22Rv1 (cell line): ENCODE data around the gene KCNA4.
"Not testable (repeated sequence)": the region's sequence is repeated elsewhere in the genome, so short reads cannot be mapped to it uniquely, and the experiment has no call there.

Experiments used
- H3K27ac ChIP-seq: fragments of 450-650 bp; 2 replicates; pipeline ENCODE4 v1.5.1; 2017
- ZFX ChIP-seq: fragments of 450-650 bp; IDR thresholded peaks from 2 replicates; pipeline ENCODE4 v1.6.1; 2017; ENCODE audit warnings: antibody characterized with exemption, borderline replicate concordance
- TF ChIP-seq, protein P1 (sequence below): fragments of 450-650 bp; IDR thresholded peaks from 2 replicates; pipeline ENCODE4 v1.5.1; 2017; ENCODE audit warnings: mild to moderate bottlenecking

Gene KCNA4

DNA sequence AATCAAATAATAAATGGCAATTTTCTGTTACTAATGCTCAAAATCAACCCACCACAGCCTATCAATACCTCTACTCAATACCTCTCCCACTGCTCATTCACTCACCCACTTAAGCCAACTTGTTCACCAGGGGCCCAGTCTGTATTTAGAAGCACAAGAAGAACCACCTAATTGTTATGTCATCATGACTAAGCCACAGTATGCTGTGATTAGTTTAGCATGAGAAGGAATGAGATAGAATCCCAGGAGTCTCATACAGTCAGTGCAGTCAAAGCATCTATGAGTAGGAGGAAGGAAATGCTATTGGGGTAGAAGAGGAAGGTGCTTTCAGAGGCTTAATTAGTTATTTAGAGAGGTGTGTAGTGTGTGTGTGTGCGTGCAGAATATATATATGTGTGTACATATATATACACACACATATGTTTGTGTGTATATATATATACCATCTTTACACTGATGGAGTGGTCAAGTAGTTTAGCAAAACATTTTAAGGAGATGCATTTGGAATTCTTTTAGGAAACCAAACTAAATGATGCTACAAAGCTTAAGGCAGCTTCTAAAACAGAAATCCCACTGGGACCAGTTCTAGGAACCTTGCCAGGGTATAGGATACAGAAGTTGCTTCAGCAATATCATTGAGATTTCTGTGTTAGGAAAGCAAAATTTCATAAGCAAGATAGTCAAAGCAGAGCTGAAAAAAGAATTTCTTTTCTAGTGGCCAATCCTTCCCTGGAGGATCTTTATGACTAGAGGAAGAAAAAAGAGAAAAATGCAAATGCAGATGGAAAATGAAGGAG, 27.5 kb downstream of the KCNA4 start:
- TF ChIP-seq ZFX = no peak
- TF ChIP-seq, protein P1, sequence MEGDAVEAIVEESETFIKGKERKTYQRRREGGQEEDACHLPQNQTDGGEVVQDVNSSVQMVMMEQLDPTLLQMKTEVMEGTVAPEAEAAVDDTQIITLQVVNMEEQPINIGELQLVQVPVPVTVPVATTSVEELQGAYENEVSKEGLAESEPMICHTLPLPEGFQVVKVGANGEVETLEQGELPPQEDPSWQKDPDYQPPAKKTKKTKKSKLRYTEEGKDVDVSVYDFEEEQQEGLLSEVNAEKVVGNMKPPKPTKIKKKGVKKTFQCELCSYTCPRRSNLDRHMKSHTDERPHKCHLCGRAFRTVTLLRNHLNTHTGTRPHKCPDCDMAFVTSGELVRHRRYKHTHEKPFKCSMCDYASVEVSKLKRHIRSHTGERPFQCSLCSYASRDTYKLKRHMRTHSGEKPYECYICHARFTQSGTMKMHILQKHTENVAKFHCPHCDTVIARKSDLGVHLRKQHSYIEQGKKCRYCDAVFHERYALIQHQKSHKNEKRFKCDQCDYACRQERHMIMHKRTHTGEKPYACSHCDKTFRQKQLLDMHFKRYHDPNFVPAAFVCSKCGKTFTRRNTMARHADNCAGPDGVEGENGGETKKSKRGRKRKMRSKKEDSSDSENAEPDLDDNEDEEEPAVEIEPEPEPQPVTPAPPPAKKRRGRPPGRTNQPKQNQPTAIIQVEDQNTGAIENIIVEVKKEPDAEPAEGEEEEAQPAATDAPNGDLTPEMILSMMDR = no peak

GRCh38 chr11:29985248-29985647, 31.6 kb downstream of the KCNA4 start:
- H3K27ac ChIP-seq = no peak overlapping the region
- TF ChIP-seq ZFX = no peak
- TF ChIP-seq, protein P1 = no peak

More for the DNA sequence above, 27.5 kb downstream of the KCNA4 start:
- no peak overlapping the region for H3K27ac ChIP-seq

GRCh38 chr11:29984544-29984943, 32.3 kb downstream of the KCNA4 start:
- TF ChIP-seq, protein P1 = no peak
- TF ChIP-seq ZFX = no peak
- no peak overlapping the region for H3K27ac ChIP-seq

DNA sequence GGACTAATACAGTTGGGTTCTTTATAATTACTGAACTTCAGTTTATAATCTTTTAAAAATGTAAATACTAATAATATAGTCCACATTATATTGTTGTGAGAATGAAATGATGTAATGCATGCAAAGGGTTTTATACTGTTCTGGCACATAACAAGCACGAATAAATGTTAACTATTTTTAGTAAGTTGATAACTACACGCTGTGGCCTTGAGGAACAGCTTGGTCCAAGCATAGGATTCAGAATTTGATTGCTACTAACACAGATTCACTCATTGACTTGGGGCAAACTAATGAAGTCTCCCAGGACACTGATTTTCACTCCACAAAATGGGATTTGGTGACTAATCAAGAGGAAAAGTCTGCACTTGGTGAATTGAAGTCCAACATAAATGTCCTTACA, 38.3 kb downstream of the KCNA4 start:
- H3K27ac ChIP-seq = no peak overlapping the region
- TF ChIP-seq, protein P1 = no peak
- TF ChIP-seq ZFX = no peak

DNA sequence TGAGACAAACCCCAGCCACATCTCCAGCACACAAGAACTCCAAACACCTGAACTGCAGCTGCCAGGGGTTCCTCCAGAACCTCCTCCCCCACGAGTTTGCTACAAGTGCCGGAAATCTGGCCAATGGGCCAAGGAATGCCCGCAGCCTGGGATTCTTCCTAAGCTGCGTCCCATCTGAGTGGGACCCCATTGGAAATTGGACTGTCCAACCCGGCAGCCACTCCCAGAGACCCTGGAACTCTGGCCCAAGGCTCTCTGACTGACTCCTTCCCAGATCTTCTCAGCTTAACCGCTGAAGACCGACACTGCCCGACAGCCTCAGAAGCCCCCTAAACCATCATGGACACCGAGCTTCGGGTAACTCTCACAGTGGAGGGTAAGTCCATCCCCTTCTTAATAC, 41.2 kb downstream of the KCNA4 start:
- not testable (repeated sequence) for H3K27ac ChIP-seq

- no peak overlapping the region for H3K27ac ChIP-seq
- TF ChIP-seq, protein P1 = no peak
- TF ChIP-seq ZFX = no peak
Measured at GRCh38 chr11:29963796-29964195, 53.0 kb downstream of the KCNA4 start.

DNA sequence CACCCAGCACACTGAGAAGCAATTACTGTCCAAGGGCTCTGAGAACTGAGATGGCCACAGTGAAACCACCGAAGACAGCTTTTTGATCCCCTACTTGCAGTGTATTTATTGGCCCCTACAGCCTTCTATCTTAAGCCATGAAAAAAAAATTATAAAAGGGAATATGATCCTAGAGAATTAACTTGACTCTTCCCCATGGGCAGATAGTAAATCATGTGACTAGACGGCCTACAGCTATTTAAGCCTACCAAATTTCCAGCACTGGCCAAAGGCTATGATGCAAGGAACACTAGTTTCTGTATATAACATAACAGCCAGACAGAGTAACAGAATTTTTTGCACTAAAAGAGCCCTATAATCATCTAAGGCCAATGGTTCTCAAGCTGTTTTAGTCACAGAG, 53.8 kb downstream of the KCNA4 start:
- TF ChIP-seq ZFX = no peak
- TF ChIP-seq, protein P1 = no peak

GRCh38 chr11:29962243-29962642, 54.6 kb downstream of the KCNA4 start:
- no peak overlapping the region for H3K27ac ChIP-seq
- TF ChIP-seq ZFX = no peak
- TF ChIP-seq, protein P1 = peak; percentile 60

More for the DNA sequence above, 53.8 kb downstream of the KCNA4 start:
- no peak overlapping the region for H3K27ac ChIP-seq
